PC-9 (cell line): ENCODE data around the gene HTT. TPM values are rescaled to one million over a fixed set of nuclear protein-coding genes. Genes with fewer than 3 reads are reported as not detected.

ENCODE experiments used
- BruUV-seq: library from RNA; stranded (reverse); fragments of 400-500 nt; replicated peaks from 2 replicates; lab custom pipeline; 2021; lab: Mats Ljungman, UMichigan
- CTCF ChIA-PET: fragments of 300-600 bp; sonication (Branson Sonifier 250); formaldehyde crosslinking; loops from one replicate; lab custom pipeline; 2022; ENCODE audit warnings: antibody characterized with exemption; lab: Charles Lee
- POLR2A ChIA-PET: fragments of 300-600 bp; sonication (Branson Sonifier 250); formaldehyde crosslinking; loops from one replicate; lab custom pipeline; 2022; ENCODE audit warnings: antibody characterized with exemption; ENCODE audit not compliant: unreplicated experiment; lab: Charles Lee
- DNase-seq, 2 experiments: peaks; one replicate each; pipeline versions ENCODE4 v3.0.0 to v3.0.0-alpha.2; 2015 to 2022; ENCODE audit warnings: mixed read lengths in 1 of 2
- H2AFZ ChIP-seq: fragments of 200-600 bp; sonication (generic); 2 replicates; pipeline ENCODE4 v1.8.1; 2017; ENCODE audit warnings: antibody characterized with exemption
- H3F3A ChIP-seq: fragments of 200-600 bp; sonication (generic); 2 replicates; pipeline ENCODE4 v1.8.1; 2017; ENCODE audit warnings: antibody characterized with exemption, mild to moderate bottlenecking, low read depth; ENCODE audit not compliant: insufficient read depth
- H3K27ac ChIP-seq: fragments of 200-600 bp; sonication (generic); 2 replicates; pipeline ENCODE4 v1.6.1; 2016; ENCODE audit warnings: mixed run types
- H3K27me3 ChIP-seq: fragments of 200-600 bp; sonication (generic); 2 replicates; pipeline ENCODE4 v1.6.1; 2016; ENCODE audit warnings: low read depth, mixed run types; ENCODE audit not compliant: insufficient read depth
- H3K36me3 ChIP-seq: fragments of 200-600 bp; sonication (generic); 2 replicates; pipeline ENCODE4 v1.6.1; 2016; ENCODE audit warnings: low read depth, mixed run types
- H3K4me1 ChIP-seq: fragments of 200-600 bp; sonication (generic); replicated peaks from 2 replicates; pipeline ENCODE4 v1.6.1; 2016; ENCODE audit warnings: mixed run types; ENCODE audit not compliant: insufficient read depth
- H3K4me2 ChIP-seq: fragments of 200-600 bp; sonication (generic); 2 replicates; pipeline ENCODE4 v1.6.1; 2017; ENCODE audit warnings: mixed run types
- H3K4me3 ChIP-seq: fragments of 200-600 bp; sonication (generic); 2 replicates; pipeline ENCODE4 v1.6.1; 2016; ENCODE audit warnings: mixed run types
- H3K79me2 ChIP-seq: fragments of 200-600 bp; sonication (generic); 2 replicates; pipeline ENCODE4 v1.6.1; 2017; ENCODE audit warnings: low read depth, mixed run types
- H3K9me2 ChIP-seq: fragments of 200-600 bp; sonication (generic); 2 replicates; pipeline ENCODE4 v1.8.1; 2017; ENCODE audit warnings: mild to moderate bottlenecking; ENCODE audit not compliant: insufficient read depth
- H3K9me3 ChIP-seq: fragments of 200-600 bp; sonication (generic); 2 replicates; pipeline ENCODE4 v1.8.1; 2016; ENCODE audit warnings: low read depth; ENCODE audit not compliant: insufficient read depth
- H4K20me1 ChIP-seq: fragments of 200-600 bp; sonication (generic); 2 replicates; pipeline ENCODE4 v1.8.1; 2017; ENCODE audit not compliant: insufficient read depth
- EZH2 ChIP-seq: fragments of 200-600 bp; sonication (generic); IDR thresholded peaks from 2 replicates; pipeline ENCODE4 v1.8.0; 2017; ENCODE audit warnings: antibody characterized with exemption, low read depth
- intact Hi-C: fragments of 100-400 bp; cut with micrococcal nuclease; formaldehyde crosslinking; loops from one replicate; pipeline ENCODE4 v1.10.0; 2022; ENCODE audit not compliant: unreplicated experiment
- total RNA-seq: library from RNA; stranded (reverse); gene quantifications from 2 replicates; pipeline ENCODE4 v1.2.3, GENCODE V29; 2021
- TF ChIP-seq, protein P1 (sequence below): fragments of 200-600 bp; sonication (generic); conservative IDR thresholded peaks from 2 replicates; pipeline ENCODE4 v1.6.1; 2017; ENCODE audit warnings: mixed run types, antibody characterized with exemption, mild to moderate bottlenecking, moderate library complexity

Gene HTT
- total RNA-seq, 1 experiment from 2014 or later: 81.7 TPM

DNA sequence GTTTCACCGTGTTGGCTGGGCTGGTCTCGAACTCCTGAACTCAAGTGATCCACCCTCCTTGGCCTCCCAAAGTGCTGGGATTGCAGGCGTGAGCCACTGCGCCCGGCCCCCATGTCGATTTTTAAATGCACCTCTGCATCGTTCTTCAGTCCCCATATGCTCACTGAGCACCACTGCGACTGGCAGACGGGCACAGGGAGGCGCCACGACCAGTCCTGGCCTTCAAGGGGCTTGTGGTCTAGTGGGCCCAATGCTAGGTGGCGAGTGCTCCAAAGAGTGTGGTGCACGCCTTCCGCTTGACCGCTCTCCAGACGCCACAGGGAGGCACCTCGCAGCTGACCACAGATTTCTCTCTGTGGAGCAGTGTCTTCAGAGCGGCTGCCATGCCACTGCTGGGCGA, 162.8 kb downstream of the HTT start:
- intact Hi-C loops: no loop called here
- H3K4me2 ChIP-seq: no peak overlapping the region
- no peak for DNase-seq
- ChIA-PET CTCF (no interaction called here), POLR2A (no interaction called here)
- H3K79me2 ChIP-seq: no peaks in the 10 kb centered on the region
- H3K27ac ChIP-seq: no peak overlapping the region
- no peak overlapping the region for H2AFZ ChIP-seq
- no peaks in the 10 kb centered on the region for H3F3A ChIP-seq
- no peaks in the 10 kb centered on the region for H3K27me3 ChIP-seq
- H3K4me3 ChIP-seq: no peak overlapping the region
- H3K36me3 ChIP-seq: no peaks in the 10 kb centered on the region
- no peaks in the 10 kb centered on the region for H4K20me1 ChIP-seq
- no peaks in the 10 kb centered on the region for H3K9me3 ChIP-seq
- no peaks in the 10 kb centered on the region for H3K9me2 ChIP-seq
- no TSS peak for BruUV-seq
- H3K4me1 ChIP-seq: no peaks in the 10 kb centered on the region
- TF ChIP-seq, protein P1, sequence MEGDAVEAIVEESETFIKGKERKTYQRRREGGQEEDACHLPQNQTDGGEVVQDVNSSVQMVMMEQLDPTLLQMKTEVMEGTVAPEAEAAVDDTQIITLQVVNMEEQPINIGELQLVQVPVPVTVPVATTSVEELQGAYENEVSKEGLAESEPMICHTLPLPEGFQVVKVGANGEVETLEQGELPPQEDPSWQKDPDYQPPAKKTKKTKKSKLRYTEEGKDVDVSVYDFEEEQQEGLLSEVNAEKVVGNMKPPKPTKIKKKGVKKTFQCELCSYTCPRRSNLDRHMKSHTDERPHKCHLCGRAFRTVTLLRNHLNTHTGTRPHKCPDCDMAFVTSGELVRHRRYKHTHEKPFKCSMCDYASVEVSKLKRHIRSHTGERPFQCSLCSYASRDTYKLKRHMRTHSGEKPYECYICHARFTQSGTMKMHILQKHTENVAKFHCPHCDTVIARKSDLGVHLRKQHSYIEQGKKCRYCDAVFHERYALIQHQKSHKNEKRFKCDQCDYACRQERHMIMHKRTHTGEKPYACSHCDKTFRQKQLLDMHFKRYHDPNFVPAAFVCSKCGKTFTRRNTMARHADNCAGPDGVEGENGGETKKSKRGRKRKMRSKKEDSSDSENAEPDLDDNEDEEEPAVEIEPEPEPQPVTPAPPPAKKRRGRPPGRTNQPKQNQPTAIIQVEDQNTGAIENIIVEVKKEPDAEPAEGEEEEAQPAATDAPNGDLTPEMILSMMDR: no peak

DNA sequence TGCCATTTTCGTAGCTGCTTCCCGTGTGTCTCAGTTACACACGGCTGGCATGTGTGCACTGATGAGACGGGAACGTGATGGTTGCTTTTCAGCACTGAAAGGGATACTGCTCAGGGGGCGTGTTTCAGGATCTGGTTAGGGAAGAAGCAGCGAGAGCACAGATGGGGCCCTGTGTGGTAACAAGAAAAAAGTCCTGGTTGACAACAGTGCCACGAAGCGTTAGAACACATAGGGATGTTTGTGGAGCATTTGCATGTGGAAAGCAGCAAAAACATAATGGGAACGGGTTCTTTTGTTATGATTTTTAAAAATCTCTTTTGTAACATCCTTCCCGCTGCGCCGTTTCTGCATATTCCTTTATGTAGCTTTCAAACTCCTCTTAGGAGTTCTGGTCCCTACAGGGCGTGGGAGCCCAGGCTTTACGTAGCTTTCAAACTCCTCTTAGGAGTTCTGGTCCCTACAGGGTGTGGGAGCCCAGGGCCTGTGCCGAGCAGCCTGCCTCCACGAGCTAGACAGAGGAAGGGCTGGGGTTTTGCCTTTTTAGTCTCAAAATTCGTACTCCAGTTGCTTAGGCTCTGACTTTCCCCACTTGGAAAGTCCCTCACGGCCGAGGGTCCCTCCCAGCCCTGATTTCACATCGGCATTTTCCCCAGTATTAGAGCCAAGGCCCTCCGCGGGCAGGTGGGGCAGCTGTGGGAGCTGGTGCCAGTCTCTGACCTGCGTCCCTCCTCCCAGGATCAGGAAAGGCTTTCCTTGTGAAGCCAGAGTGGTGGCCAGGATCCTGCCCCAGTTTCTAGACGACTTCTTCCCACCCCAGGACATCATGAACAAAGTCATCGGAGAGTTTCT, 163.5 kb downstream of the HTT start:
- ChIA-PET CTCF (no interaction called here), POLR2A (no interaction called here)
- no peaks in the 10 kb centered on the region for H3K79me2 ChIP-seq
- H3K9me3 ChIP-seq: no peaks in the 10 kb centered on the region
- H3K27me3 ChIP-seq: no peaks in the 10 kb centered on the region
- no peaks in the 10 kb centered on the region for H3K36me3 ChIP-seq
- intact Hi-C loops: no loop called here
- no TSS peak for BruUV-seq
- no peaks in the 10 kb centered on the region for H3K9me2 ChIP-seq
- no peak for DNase-seq
- H3K4me2 ChIP-seq: no peak overlapping the region
- H3F3A ChIP-seq: no peaks in the 10 kb centered on the region
- TF ChIP-seq, protein P1: no peak
- TF ChIP-seq EZH2: no peak
- no peak overlapping the region for H2AFZ ChIP-seq
- H4K20me1 ChIP-seq: no peaks in the 10 kb centered on the region
- H3K27ac ChIP-seq: no peak overlapping the region
- no peaks in the 10 kb centered on the region for H3K4me1 ChIP-seq
- no peak overlapping the region for H3K4me3 ChIP-seq

DNA sequence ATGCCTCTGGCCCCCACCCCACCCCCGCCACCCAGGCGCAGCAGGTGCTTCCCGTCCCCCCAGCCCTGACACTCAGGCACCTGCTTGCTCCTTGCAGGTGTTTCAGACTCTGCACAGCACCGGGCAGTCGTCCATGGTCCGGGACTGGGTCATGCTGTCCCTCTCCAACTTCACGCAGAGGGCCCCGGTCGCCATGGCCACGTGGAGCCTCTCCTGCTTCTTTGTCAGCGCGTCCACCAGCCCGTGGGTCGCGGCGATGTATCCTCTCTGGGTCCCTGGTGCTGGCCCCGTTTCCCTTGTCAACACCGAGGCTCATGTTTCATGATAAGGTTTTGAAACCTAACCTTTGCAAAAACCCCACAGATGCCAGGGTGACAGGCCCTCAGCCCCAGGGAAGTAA, 164.2 kb downstream of the HTT start:
- Histone ChIP-seq H3K4me1 (no peaks in the 10 kb centered on the region), H3K9me3 (no peaks in the 10 kb centered on the region), H3K36me3 (no peaks in the 10 kb centered on the region), H3K9me2 (no peaks in the 10 kb centered on the region), H3K4me3 (no peak overlapping the region), H3K27ac (no peak overlapping the region), H2AFZ (no peak overlapping the region), H3K27me3 (no peaks in the 10 kb centered on the region), H3F3A (no peaks in the 10 kb centered on the region), H3K4me2 (no peak overlapping the region), H3K79me2 (no peaks in the 10 kb centered on the region), H4K20me1 (no peaks in the 10 kb centered on the region)
- DNase-seq: no peak
- ChIA-PET POLR2A (no interaction called here), CTCF (no interaction called here)
- no TSS peak for BruUV-seq
- intact Hi-C loops: no loop called here
- TF ChIP-seq EZH2: no peak
- TF ChIP-seq, protein P1: no peak
